Measurements from ENCODE around the gene TRIM54. TPM values are rescaled to one million over a fixed set of nuclear protein-coding genes. Genes with fewer than 3 reads are reported as not detected.
"Not testable (repeated sequence)": the region's sequence is repeated elsewhere in the genome, so short reads cannot be mapped to it uniquely, and the experiment has no call there.

Gene TRIM54
- total and polyA plus RNA-seq, 2 of the 4 experiments (the other 2 are of a cell fraction) = 0.15 TPM; not detected in 1

DNA sequence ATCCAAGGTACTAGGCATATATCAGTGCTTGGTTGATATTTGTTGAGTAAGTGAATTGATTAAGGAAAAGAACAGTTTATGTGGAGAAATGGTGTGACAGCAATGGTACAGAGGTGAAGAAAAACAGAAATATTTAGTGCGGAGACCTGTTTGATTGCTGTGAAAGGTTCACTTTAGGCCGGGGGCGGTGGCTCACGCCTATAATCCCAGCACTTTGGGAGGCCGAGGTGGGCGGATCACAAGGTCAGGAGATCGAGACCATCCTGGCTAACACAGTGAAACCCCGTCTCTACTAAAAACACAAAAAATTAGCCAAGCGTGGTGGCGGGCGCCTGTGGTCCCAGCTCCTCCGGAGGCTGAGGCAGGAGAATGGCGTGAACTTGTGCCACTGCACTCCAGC, 13.9 kb upstream of the TRIM54 start:
- H2BK15ac ChIP-seq (ENCODE audit: low read depth, low read length); H3K18ac ChIP-seq (ENCODE audit: low read depth, low read length); H4K8ac ChIP-seq (ENCODE audit: low read depth in 2 of 2, low read length in 2 of 2); H2AK9ac ChIP-seq (replicated peaks; ENCODE audit: low read depth, low read length, poor library complexity); H3K27ac ChIP-seq (ENCODE audit: insufficient read depth, low read length); H3K4me2 ChIP-seq (ENCODE audit: low read depth, low read length); ATAC-seq (ENCODE audit: low read depth); H3K9ac ChIP-seq (ENCODE audit: low read depth, low read length); H3K9me1 ChIP-seq (ENCODE audit: insufficient read depth, low read length); H4K5ac ChIP-seq (ENCODE audit: low read depth, low read length); BruUV-seq (replicated peaks); POLR2A ChIA-PET (ENCODE audit: unreplicated experiment); H2BK20ac ChIP-seq (ENCODE audit: low read depth, low read length); in situ Hi-C loops (cut with MboI; ENCODE audit: low sequenced_read_pairs); H3K9me3 ChIP-seq (ENCODE audit: control insufficient read depth, insufficient read depth, low read length); H3K36me3 ChIP-seq (ENCODE audit: control insufficient read depth, insufficient read depth, low read length); H3K4me3 ChIP-seq (ENCODE audit: insufficient read depth, low read depth, low read length); H3K56ac ChIP-seq (ENCODE audit: extremely low read depth, insufficient read depth, low read length); intact Hi-C loops (cut with micrococcal nuclease); H4K91ac ChIP-seq (ENCODE audit: insufficient read depth, low read depth, low read length); dilution Hi-C loops (cut with HindIII; ENCODE audit: low sequenced_read_pairs, unreplicated experiment); H3K4me1 ChIP-seq (ENCODE audit: control insufficient read depth, insufficient read depth, low read length); H2BK5ac ChIP-seq (ENCODE audit: low read depth, low read length, poor library complexity, severe bottlenecking); H3K14ac ChIP-seq (replicated peaks; ENCODE audit: low read depth, low read length); DNase-seq; H2AFZ ChIP-seq (replicated peaks; ENCODE audit: low read length, poor library complexity); H3K79me1 ChIP-seq (ENCODE audit: low read depth in 1 of 2, low read length in 2 of 2); H3K23ac ChIP-seq (ENCODE audit: low read depth, low read length); H2AK5ac ChIP-seq (ENCODE audit: low read depth, low read length); H2BK120ac ChIP-seq (ENCODE audit: low read depth, low read length); H3K4ac ChIP-seq (ENCODE audit: low read depth, low read length); H4K20me1 ChIP-seq (ENCODE audit: insufficient read depth, low read length): not testable (repeated sequence)
- CTCF ChIA-PET = interaction anchor here (2.2 kb wide), 1 partner anchor 11 kb away, joined by 9 read pairs; no protein-coding TSS in a partner anchor
- 67% methylated on average over 1 of the region's 13 CpGs; no CpG with 5 or more reads in 1 of the 2 experiments for WGBS, 2 experiments (ENCODE audit: extremely low coverage in 2 of 2, insufficient read length in 1 of 2)
- peaks cover 66% of the 10 kb centered on the region for H3K27me3 ChIP-seq (ENCODE audit: control insufficient read depth, insufficient read depth, low read length)

Data from IMR-90 (cell line).